NCI-H510A treated with DMSO at 0.1 percent for 48 hours (cell line): Measurements from ENCODE around the gene PDGFA.

Source experiments
- DNase-seq: peaks from one replicate; lab custom pipeline; 2025; lab: John Stamatoyannopoulos, UW

The PDGFA gene

GRCh38 chr7:519484-520390 lies at the start of gene PDGFA:
Gene PDGFA (minus strand): TSS chr7:519846. CDS start chr7:519001, 845 bp downstream.
- no peak for DNase-seq

GRCh38 chr7:568031-568951 lies 48.6 kb upstream of the PDGFA start:
- no peak for DNase-seq

GRCh38 chr7:567305-567883 lies 47.7 kb upstream of the PDGFA start:
- no peak for DNase-seq

GRCh38 chr7:566100-566499 lies 46.5 kb upstream of the PDGFA start:
- DNase-seq: no peak

GRCh38 chr7:564176-564865 lies 44.7 kb upstream of the PDGFA start:
- no peak for DNase-seq

GRCh38 chr7:563629-564170 lies 44.1 kb upstream of the PDGFA start:
- no peak for DNase-seq

- DNase-seq: no peak
Observed at GRCh38 chr7:562789-563628, 43.4 kb upstream of the PDGFA start.

GRCh38 chr7:562374-562675 lies 42.7 kb upstream of the PDGFA start:
- DNase-seq: no peak

- DNase-seq: no peak
Observed at GRCh38 chr7:561631-562373, 42.2 kb upstream of the PDGFA start.

GRCh38 chr7:560966-561630 lies 41.5 kb upstream of the PDGFA start:
- no peak for DNase-seq

GRCh38 chr7:559396-559705 lies 39.7 kb upstream of the PDGFA start:
- no peak for DNase-seq

- no peak for DNase-seq
Observed at GRCh38 chr7:557558-557881, 37.9 kb upstream of the PDGFA start.

GRCh38 chr7:556837-557557 lies 37.4 kb upstream of the PDGFA start:
- no peak for DNase-seq

- no peak for DNase-seq
Observed at GRCh38 chr7:556291-556826, 36.7 kb upstream of the PDGFA start.

- DNase-seq: no peak
Observed at GRCh38 chr7:555551-556160, 36.0 kb upstream of the PDGFA start.

GRCh38 chr7:553636-554111 lies 34.0 kb upstream of the PDGFA start:
- no peak for DNase-seq

GRCh38 chr7:552868-553635 lies 33.4 kb upstream of the PDGFA start:
- DNase-seq: no peak
